ENCODE results near the gene HECTD3. TPM values are rescaled to one million over a fixed set of nuclear protein-coding genes. Genes with fewer than 3 reads are reported as not detected.
A peak's percentile ranks its signal among the peaks of the same experiment; 100 is the strongest.

HECTD3 gene
- total RNA-seq, 1 experiment from 2014 or later: 18.6 TPM

GRCh38 chr1:45009296-45009865 is 1.7 kb downstream of the HECTD3 start:
- no peak overlapping the region for H3K4me3 ChIP-seq
- peaks cover 20% of the 10 kb centered on the region for H3K4me1 ChIP-seq (replicated peaks; ENCODE audit: insufficient read depth)
- intact Hi-C loops (cut with micrococcal nuclease; ENCODE audit: unreplicated experiment): no loop called here
- H3K27me3 ChIP-seq (ENCODE audit: insufficient read depth, low read depth): no peaks in the 10 kb centered on the region
- no TSS peak for BruUV-seq (replicated peaks)
- ChIA-PET POLR2A (ENCODE audit: unreplicated experiment) (interaction anchor here (1.0 kb wide), 1 partner anchor 119 kb away, joined by 4 read pairs; no protein-coding TSS in a partner anchor), CTCF (interaction anchor here (3.6 kb wide), 1 partner anchor 216 kb away, joined by 19 read pairs; no protein-coding TSS in a partner anchor)
- no peak for DNase-seq
- no peak for TF ChIP-seq EZH2 (IDR thresholded peaks at IDR 0.05; ENCODE audit: low read depth)
- TF ChIP-seq, protein P1, sequence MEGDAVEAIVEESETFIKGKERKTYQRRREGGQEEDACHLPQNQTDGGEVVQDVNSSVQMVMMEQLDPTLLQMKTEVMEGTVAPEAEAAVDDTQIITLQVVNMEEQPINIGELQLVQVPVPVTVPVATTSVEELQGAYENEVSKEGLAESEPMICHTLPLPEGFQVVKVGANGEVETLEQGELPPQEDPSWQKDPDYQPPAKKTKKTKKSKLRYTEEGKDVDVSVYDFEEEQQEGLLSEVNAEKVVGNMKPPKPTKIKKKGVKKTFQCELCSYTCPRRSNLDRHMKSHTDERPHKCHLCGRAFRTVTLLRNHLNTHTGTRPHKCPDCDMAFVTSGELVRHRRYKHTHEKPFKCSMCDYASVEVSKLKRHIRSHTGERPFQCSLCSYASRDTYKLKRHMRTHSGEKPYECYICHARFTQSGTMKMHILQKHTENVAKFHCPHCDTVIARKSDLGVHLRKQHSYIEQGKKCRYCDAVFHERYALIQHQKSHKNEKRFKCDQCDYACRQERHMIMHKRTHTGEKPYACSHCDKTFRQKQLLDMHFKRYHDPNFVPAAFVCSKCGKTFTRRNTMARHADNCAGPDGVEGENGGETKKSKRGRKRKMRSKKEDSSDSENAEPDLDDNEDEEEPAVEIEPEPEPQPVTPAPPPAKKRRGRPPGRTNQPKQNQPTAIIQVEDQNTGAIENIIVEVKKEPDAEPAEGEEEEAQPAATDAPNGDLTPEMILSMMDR (conservative IDR thresholded peaks at IDR 0.05): no peak
- H2AFZ ChIP-seq: no peak overlapping the region
- H3K27ac ChIP-seq: no peak overlapping the region
- no peaks in the 10 kb centered on the region for H3K9me3 ChIP-seq (ENCODE audit: insufficient read depth, low read depth)
- H3K4me2 ChIP-seq: 0 out of 2 replicates have a peak overlapping the region, but pooled peaks have one; percentile 98
- H3K36me3 ChIP-seq (ENCODE audit: low read depth): no peaks in the 10 kb centered on the region
- H3F3A ChIP-seq (ENCODE audit: insufficient read depth, low read depth): peaks cover 10% of the 10 kb centered on the region; the same call in 1 of the 2 replicates
- H3K79me2 ChIP-seq (ENCODE audit: low read depth): peaks cover 14% of the 10 kb centered on the region; the same call in 1 of the 2 replicates
- H3K9me2 ChIP-seq (ENCODE audit: insufficient read depth): no peaks in the 10 kb centered on the region
- H4K20me1 ChIP-seq (ENCODE audit: insufficient read depth): no peaks in the 10 kb centered on the region

- intact Hi-C loops (cut with micrococcal nuclease; ENCODE audit: unreplicated experiment): no loop called here
- H3K27ac ChIP-seq: no peak overlapping the region
- no peaks in the 10 kb centered on the region for H3K9me3 ChIP-seq (ENCODE audit: insufficient read depth, low read depth)
- H3K79me2 ChIP-seq (ENCODE audit: low read depth): peaks cover 14% of the 10 kb centered on the region; the same call in 1 of the 2 replicates
- H3K27me3 ChIP-seq (ENCODE audit: insufficient read depth, low read depth): no peaks in the 10 kb centered on the region
- H3K9me2 ChIP-seq (ENCODE audit: insufficient read depth): no peaks in the 10 kb centered on the region
- ChIA-PET POLR2A (ENCODE audit: unreplicated experiment) (interaction anchor here (1.0 kb wide), 1 partner anchor 119 kb away, joined by 4 read pairs; no protein-coding TSS in a partner anchor), CTCF (no interaction called here)
- no peak for DNase-seq
- H3K4me3 ChIP-seq: no peak overlapping the region
- no peak overlapping the region for H2AFZ ChIP-seq
- peaks cover 20% of the 10 kb centered on the region for H3K4me1 ChIP-seq (replicated peaks; ENCODE audit: insufficient read depth)
- no TSS peak for BruUV-seq (replicated peaks)
- peaks cover 10% of the 10 kb centered on the region; the same call in 1 of the 2 replicates for H3F3A ChIP-seq (ENCODE audit: insufficient read depth, low read depth)
- H3K36me3 ChIP-seq (ENCODE audit: low read depth): no peaks in the 10 kb centered on the region
- no peak for TF ChIP-seq EZH2 (IDR thresholded peaks at IDR 0.05; ENCODE audit: low read depth)
- TF ChIP-seq, protein P1 (conservative IDR thresholded peaks at IDR 0.05): no peak
- H3K4me2 ChIP-seq: no peak overlapping the region
- no peaks in the 10 kb centered on the region for H4K20me1 ChIP-seq (ENCODE audit: insufficient read depth)
Observed at GRCh38 chr1:45008516-45008915, 2.6 kb downstream of the HECTD3 start.

- Histone ChIP-seq H3K9me3 (ENCODE audit: insufficient read depth, low read depth) (no peaks in the 10 kb centered on the region), H2AFZ (no peak overlapping the region), H3K36me3 (ENCODE audit: low read depth) (no peaks in the 10 kb centered on the region), H3K27ac (no peak overlapping the region), H3K27me3 (ENCODE audit: insufficient read depth, low read depth) (no peaks in the 10 kb centered on the region), H3F3A (ENCODE audit: insufficient read depth, low read depth) (peaks cover 9% of the 10 kb centered on the region; the same call in 1 of the 2 replicates), H3K4me1 (replicated peaks; ENCODE audit: insufficient read depth) (peaks cover 17% of the 10 kb centered on the region), H3K4me2 (no peak overlapping the region), H3K9me2 (ENCODE audit: insufficient read depth) (no peaks in the 10 kb centered on the region), H4K20me1 (ENCODE audit: insufficient read depth) (no peaks in the 10 kb centered on the region), H3K4me3 (no peak overlapping the region), H3K79me2 (ENCODE audit: low read depth) (peaks cover 12% of the 10 kb centered on the region; the same call in 1 of the 2 replicates)
- TF ChIP-seq, protein P1 (conservative IDR thresholded peaks at IDR 0.05): no peak
- TF ChIP-seq EZH2 (IDR thresholded peaks at IDR 0.05; ENCODE audit: low read depth): no peak
- ChIA-PET CTCF (interaction anchor here (0.6 kb wide), 1 partner anchor 17 kb away, joined by 3 read pairs; no protein-coding TSS in a partner anchor), POLR2A (ENCODE audit: unreplicated experiment) (no interaction called here)
- DNase-seq: no peak
- BruUV-seq (replicated peaks): no TSS peak
- intact Hi-C loops (cut with micrococcal nuclease; ENCODE audit: unreplicated experiment): no loop called here
Observed at GRCh38 chr1:45008076-45008475, 3.0 kb downstream of the HECTD3 start.
